Measurements from ENCODE around the gene PLEKHF1.

The PLEKHF1 gene

GRCh38 chr19:29641597-29641996, 23.7 kb upstream of the PLEKHF1 start:
- TF ChIP-seq EGR1 (IDR thresholded peaks at IDR 0.05) = no peak
- TF ChIP-seq, protein P1, sequence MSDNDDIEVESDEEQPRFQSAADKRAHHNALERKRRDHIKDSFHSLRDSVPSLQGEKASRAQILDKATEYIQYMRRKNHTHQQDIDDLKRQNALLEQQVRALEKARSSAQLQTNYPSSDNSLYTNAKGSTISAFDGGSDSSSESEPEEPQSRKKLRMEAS (IDR thresholded peaks at IDR 0.05) = no peak
- TF ChIP-seq CREB1 (IDR thresholded peaks at IDR 0.05; ENCODE audit: low read depth) = no peak
- TF ChIP-seq YY1 (IDR thresholded peaks at IDR 0.05; ENCODE audit: low read depth) = no peak
- TF ChIP-seq TEAD4 (IDR thresholded peaks at IDR 0.05) = no peak
- TF ChIP-seq RAD21 (IDR thresholded peaks at IDR 0.05; ENCODE audit: low read depth) = no peak
- TF ChIP-seq ZBTB7A (IDR thresholded peaks at IDR 0.05; ENCODE audit: low read depth) = no peak
- TF ChIP-seq EP300 (IDR thresholded peaks at IDR 0.05; ENCODE audit: borderline replicate concordance) = no peak
- TF ChIP-seq REST (IDR thresholded peaks at IDR 0.05; ENCODE audit: low read depth) = no peak
- no peak for TF ChIP-seq TAF1 (IDR thresholded peaks at IDR 0.05; ENCODE audit: low read depth)

DNA sequence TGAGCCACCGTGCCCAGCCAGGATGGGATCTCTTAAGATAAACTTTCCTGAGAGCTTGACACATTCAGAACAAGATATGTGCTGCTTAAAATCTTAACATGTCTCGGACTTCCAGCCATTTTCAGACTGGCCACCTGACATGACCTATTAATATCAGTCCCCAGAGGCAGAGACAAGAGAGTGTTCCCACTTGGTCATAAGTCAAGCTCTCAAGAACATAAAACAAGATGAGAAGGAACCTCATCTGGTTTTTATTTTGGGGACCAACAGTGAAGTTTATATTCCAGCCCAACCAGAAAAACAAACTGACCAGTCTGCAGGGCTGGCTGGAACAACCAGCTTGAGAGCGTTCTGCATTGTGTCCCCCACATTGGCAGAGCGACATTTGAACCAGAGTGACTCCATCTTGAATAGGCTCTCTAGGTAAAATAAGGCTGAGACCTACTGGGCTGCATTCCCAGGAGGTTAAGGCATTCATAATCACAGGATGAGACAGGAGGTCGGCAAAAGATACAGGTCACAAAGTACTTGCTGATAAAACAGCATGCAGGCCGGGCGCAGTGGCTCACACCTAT, 21.8 kb upstream of the PLEKHF1 start:
- TF ChIP-seq TEAD4 (IDR thresholded peaks at IDR 0.05) (no peak), YY1 (IDR thresholded peaks at IDR 0.05; ENCODE audit: low read depth) (no peak), TCF12 (IDR thresholded peaks at IDR 0.05; ENCODE audit: low read depth) (no peak), CREB1 (IDR thresholded peaks at IDR 0.05; ENCODE audit: low read depth) (no peak), NFIC (IDR thresholded peaks at IDR 0.05) (no peak), ZBTB7A (IDR thresholded peaks at IDR 0.05; ENCODE audit: low read depth) (no peak), CEBPB (IDR thresholded peaks at IDR 0.05) (no peak), FOXM1 (IDR thresholded peaks at IDR 0.05; ENCODE audit: borderline replicate concordance, low read depth) (no peak), EP300 (IDR thresholded peaks at IDR 0.05; ENCODE audit: borderline replicate concordance) (no peak), EGR1 (IDR thresholded peaks at IDR 0.05) (no peak), TAF1 (IDR thresholded peaks at IDR 0.05; ENCODE audit: low read depth) (no peak), USF1 (IDR thresholded peaks at IDR 0.05) (no peak), RAD21 (IDR thresholded peaks at IDR 0.05; ENCODE audit: low read depth) (no peak), REST (IDR thresholded peaks at IDR 0.05; ENCODE audit: low read depth) (no peak)
- TF ChIP-seq, protein P1 (IDR thresholded peaks at IDR 0.05) = no peak

- TF ChIP-seq EP300 (IDR thresholded peaks at IDR 0.05; ENCODE audit: borderline replicate concordance) (no peak), ZBTB7A (IDR thresholded peaks at IDR 0.05; ENCODE audit: low read depth) (no peak), NFIC (IDR thresholded peaks at IDR 0.05) (no peak), FOXM1 (IDR thresholded peaks at IDR 0.05; ENCODE audit: borderline replicate concordance, low read depth) (no peak), REST (IDR thresholded peaks at IDR 0.05; ENCODE audit: low read depth) (no peak), EGR1 (IDR thresholded peaks at IDR 0.05) (no peak), CEBPB (IDR thresholded peaks at IDR 0.05) (no peak), YY1 (IDR thresholded peaks at IDR 0.05; ENCODE audit: low read depth) (no peak), TEAD4 (IDR thresholded peaks at IDR 0.05) (no peak), RAD21 (IDR thresholded peaks at IDR 0.05; ENCODE audit: low read depth) (no peak), CREB1 (IDR thresholded peaks at IDR 0.05; ENCODE audit: low read depth) (no peak), TAF1 (IDR thresholded peaks at IDR 0.05; ENCODE audit: low read depth) (no peak), TCF12 (IDR thresholded peaks at IDR 0.05; ENCODE audit: low read depth) (no peak), USF1 (IDR thresholded peaks at IDR 0.05) (no peak)
- TF ChIP-seq, protein P1 (IDR thresholded peaks at IDR 0.05) = no peak
These were observed 21.1 kb upstream of the PLEKHF1 start for GRCh38 chr19:29644210-29644609.

DNA sequence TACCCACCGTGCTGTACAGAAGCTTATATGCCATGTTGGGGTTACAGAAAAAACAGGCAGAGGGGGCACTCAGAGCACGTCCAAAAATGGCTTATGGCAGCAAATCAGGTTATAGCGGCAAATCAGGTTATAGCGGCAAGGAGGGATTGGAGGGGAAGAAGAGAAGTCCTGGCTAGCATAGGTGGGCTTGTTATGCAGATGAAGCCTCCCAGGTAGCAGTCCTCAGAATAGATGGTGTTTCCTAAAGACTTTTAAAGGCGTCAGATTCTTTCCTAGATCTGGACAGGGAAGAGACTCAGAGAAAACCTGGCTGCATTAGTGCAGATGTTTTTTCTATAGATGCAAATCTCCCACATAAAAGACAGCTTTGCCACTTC, 19.8 kb upstream of the PLEKHF1 start:
- no peak for TF ChIP-seq TEAD4 (IDR thresholded peaks at IDR 0.05)
- no peak for TF ChIP-seq RAD21 (IDR thresholded peaks at IDR 0.05; ENCODE audit: low read depth)
- no peak for TF ChIP-seq CREB1 (IDR thresholded peaks at IDR 0.05; ENCODE audit: low read depth)
- no peak for TF ChIP-seq REST (IDR thresholded peaks at IDR 0.05; ENCODE audit: low read depth)
- TF ChIP-seq, protein P1 (IDR thresholded peaks at IDR 0.05) = no peak
- no peak for TF ChIP-seq USF1 (IDR thresholded peaks at IDR 0.05)
- no peak for TF ChIP-seq EGR1 (IDR thresholded peaks at IDR 0.05)
- TF ChIP-seq TCF12 (IDR thresholded peaks at IDR 0.05; ENCODE audit: low read depth) = no peak
- TF ChIP-seq NFIC (IDR thresholded peaks at IDR 0.05) = no peak
- TF ChIP-seq TAF1 (IDR thresholded peaks at IDR 0.05; ENCODE audit: low read depth) = no peak
- TF ChIP-seq CEBPB (IDR thresholded peaks at IDR 0.05) = no peak
- no peak for TF ChIP-seq EP300 (IDR thresholded peaks at IDR 0.05; ENCODE audit: borderline replicate concordance)
- no peak for TF ChIP-seq ZBTB7A (IDR thresholded peaks at IDR 0.05; ENCODE audit: low read depth)
- TF ChIP-seq FOXM1 (IDR thresholded peaks at IDR 0.05; ENCODE audit: borderline replicate concordance, low read depth) = no peak
- TF ChIP-seq YY1 (IDR thresholded peaks at IDR 0.05; ENCODE audit: low read depth) = no peak
